NB4 (cell line): Measurements from ENCODE around the gene LPP.

ENCODE experiments used
- CTCF ChIP-seq: IDR thresholded peaks from one replicate; pipeline ENCODE4 v1.5.1; 2012; ENCODE audit warnings: low read depth, low read length
- MYC ChIP-seq: IDR thresholded peaks from 2 replicates; pipeline ENCODE4 v1.6.1; 2011; ENCODE audit warnings: low read depth, low read length
- POLR2A ChIP-seq: IDR thresholded peaks from 2 replicates; pipeline ENCODE4 v1.6.1; 2011; ENCODE audit warnings: mild to moderate bottlenecking; ENCODE audit not compliant: insufficient read length; ENCODE audit errors: extremely low read depth

- TF ChIP-seq CTCF: no peak
- TF ChIP-seq POLR2A: no peak
- no peak for TF ChIP-seq MYC
These were observed 408.2 kb downstream of the LPP start for GRCh38 chr3:188562144-188562543.
